Measurements from ENCODE around the gene CDS2. TPM values are rescaled to one million over a fixed set of nuclear protein-coding genes. Genes with fewer than 3 reads are reported as not detected.

Gene CDS2
- total RNA-seq, 2 experiments from 2014 or later: 23.2 to 24.1 TPM

DNA sequence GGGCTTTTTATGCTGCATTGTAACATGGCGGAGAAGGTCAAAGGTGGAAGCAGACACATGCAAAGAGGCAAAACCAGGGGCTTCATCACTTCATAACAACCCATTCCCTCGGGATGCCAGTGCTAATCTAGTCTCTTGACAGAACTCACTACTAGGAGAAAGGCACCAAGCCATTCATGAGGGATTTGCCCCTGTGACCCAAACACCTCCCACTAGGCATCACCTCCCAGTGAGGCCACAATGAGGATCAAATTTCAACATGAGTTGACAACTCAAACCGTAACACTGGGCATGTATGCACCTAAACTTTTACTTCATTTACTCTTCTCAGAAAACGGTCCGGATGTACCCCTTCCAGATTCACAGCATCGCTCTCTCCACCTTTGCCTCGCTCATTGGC, 61.9 kb downstream of the CDS2 start:
- DNase-seq: no peak
- Mint-ChIP-seq H3K36me3 (ENCODE audit: low read depth) (peaks cover 4% of the 10 kb centered on the region), H3K4me3 (no peak overlapping the region), H3K4me1 (ENCODE audit: low read depth) (peaks cover 19% of the 10 kb centered on the region), H3K9me3 (no peaks in the 10 kb centered on the region), H3K27ac (peak overlapping the region; percentile 19), H3K27me3 (ENCODE audit: low read depth) (no peaks in the 10 kb centered on the region)
- intact Hi-C loops (cut with micrococcal nuclease): loop anchor here (2.0 kb wide), 1 partner anchor 20 kb away; no protein-coding TSS in a partner anchor
- CTCF ChIA-PET: interaction anchor here (2.4 to 11.9 kb wide), 2 partner anchors 17 to 60 kb away, joined by 9 to 180 read pairs; partner anchors contain the start of gene CDS2

DNA sequence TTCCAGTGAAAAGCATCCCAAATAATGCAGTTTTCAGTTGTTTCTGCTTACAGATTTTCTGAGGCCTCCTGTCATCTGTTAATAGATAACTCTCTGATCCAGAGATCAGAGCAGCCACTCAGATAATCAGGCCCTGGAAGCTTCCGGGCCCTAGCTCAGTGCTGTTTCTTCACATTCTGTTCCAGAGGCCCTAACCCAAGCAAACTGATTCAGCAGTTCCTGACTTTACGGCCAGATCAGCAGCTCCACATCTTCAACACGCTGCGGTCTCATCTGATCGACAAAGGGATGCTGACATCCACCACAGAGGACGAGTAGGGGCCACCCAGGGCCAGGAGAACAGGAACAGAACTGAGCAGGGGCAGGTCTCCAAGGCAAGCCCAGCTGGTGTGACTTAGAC, 63.1 kb downstream of the CDS2 start:
- CTCF ChIA-PET: interaction anchor here (0.7 to 11.9 kb wide), 7 partner anchors 9 to 285 kb away, joined by 3 to 180 read pairs (median 4); partner anchors contain the start of genes CDS2 and PCNA
- no peaks in the 10 kb centered on the region for H3K9me3 Mint-ChIP-seq
- intact Hi-C loops (cut with micrococcal nuclease): loop anchor here (2.0 kb wide), 1 partner anchor 21 kb away; no protein-coding TSS in a partner anchor
- peaks cover 19% of the 10 kb centered on the region for H3K4me1 Mint-ChIP-seq (ENCODE audit: low read depth)
- peak overlapping the region; percentile 68 for H3K27ac Mint-ChIP-seq
- H3K4me3 Mint-ChIP-seq: no peak overlapping the region
- H3K36me3 Mint-ChIP-seq (ENCODE audit: low read depth): peaks cover 4% of the 10 kb centered on the region
- DNase-seq: no peak
- no peaks in the 10 kb centered on the region for H3K27me3 Mint-ChIP-seq (ENCODE audit: low read depth)

DNA sequence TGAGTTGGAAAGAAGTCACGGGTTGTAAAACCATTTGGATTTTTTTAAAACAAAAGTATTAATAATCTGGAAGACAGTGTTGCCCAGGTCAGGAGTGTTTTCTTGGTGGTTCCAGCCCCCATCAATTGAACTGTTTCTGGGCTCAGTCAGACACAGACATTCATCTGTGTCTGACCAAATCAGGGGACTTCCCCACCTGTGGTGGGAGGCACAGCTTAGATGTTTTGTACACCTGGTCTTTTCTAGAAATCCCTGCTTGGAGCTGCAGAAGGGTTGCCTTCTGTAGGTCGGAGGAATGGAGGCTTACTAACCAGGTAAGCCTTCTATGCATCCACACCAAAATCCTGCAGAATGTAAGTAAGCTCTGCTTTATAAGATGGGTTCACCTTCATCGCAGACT, 63.6 kb downstream of the CDS2 start:
- intact Hi-C loops (cut with micrococcal nuclease): no loop called here
- Mint-ChIP-seq H3K36me3 (ENCODE audit: low read depth) (peaks cover 4% of the 10 kb centered on the region), H3K9me3 (no peaks in the 10 kb centered on the region), H3K27ac (no peak overlapping the region), H3K4me3 (no peak overlapping the region), H3K27me3 (ENCODE audit: low read depth) (no peaks in the 10 kb centered on the region), H3K4me1 (ENCODE audit: low read depth) (peaks cover 19% of the 10 kb centered on the region)
- DNase-seq: no peak
- CTCF ChIA-PET: interaction anchor here (0.7 to 11.9 kb wide), 6 partner anchors 10 to 285 kb away, joined by 3 to 180 read pairs (median 4); partner anchors contain the start of genes CDS2 and PCNA

DNA sequence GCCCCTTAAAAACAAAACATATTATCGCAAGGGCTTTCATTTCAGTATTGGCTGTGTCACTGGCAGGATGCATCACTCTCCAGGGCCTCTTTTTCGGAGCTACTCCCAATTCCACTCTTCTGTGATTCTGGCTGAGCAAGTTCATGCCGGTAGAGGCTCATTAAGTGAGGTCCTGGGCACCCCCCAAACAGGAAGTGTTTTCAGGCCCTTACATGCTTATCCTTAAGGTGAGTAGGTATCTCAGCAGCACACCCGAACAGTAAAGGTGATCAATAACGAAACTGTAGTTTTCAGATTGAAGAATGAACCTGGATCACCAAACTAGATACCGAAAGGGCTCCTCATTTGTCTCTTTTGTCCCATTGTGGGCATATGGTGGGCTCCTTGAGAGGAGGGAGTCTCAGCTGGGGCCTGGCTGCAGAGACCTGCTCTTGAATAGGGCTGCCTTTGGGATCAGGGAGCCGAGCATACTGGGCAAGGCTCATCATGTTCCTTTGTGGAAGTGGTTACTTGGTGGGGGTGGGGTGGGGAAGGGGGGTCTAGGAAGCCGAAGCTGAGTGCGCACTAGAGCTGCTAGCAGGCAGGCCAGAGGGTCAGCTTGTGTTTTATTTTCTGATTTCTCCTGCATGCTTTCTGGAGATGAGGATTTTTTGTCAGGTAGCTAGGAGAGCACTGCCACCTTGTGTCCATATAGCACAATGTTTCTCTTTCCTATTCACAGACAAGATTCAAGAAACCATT, 65.2 kb downstream of the CDS2 start:
- no peaks in the 10 kb centered on the region for H3K27me3 Mint-ChIP-seq (ENCODE audit: low read depth)
- intact Hi-C loops (cut with micrococcal nuclease): loop anchor here (1.0 to 2.0 kb wide), 4 partner anchors 31 to 136 kb away; no protein-coding TSS in a partner anchor
- peaks cover 19% of the 10 kb centered on the region for H3K4me1 Mint-ChIP-seq (ENCODE audit: low read depth)
- no peaks in the 10 kb centered on the region for H3K36me3 Mint-ChIP-seq (ENCODE audit: low read depth)
- H3K27ac Mint-ChIP-seq: peak overlapping the region; percentile 78
- H3K4me3 Mint-ChIP-seq: no peak overlapping the region
- H3K9me3 Mint-ChIP-seq: no peaks in the 10 kb centered on the region
- CTCF ChIA-PET: interaction anchor here (0.5 to 11.9 kb wide), 25 partner anchors 10 to 598 kb away, joined by 3 to 180 read pairs (median 4); partner anchors contain the start of genes CDS2 and PCNA
- DNase-seq: peak; percentile 67

DNA sequence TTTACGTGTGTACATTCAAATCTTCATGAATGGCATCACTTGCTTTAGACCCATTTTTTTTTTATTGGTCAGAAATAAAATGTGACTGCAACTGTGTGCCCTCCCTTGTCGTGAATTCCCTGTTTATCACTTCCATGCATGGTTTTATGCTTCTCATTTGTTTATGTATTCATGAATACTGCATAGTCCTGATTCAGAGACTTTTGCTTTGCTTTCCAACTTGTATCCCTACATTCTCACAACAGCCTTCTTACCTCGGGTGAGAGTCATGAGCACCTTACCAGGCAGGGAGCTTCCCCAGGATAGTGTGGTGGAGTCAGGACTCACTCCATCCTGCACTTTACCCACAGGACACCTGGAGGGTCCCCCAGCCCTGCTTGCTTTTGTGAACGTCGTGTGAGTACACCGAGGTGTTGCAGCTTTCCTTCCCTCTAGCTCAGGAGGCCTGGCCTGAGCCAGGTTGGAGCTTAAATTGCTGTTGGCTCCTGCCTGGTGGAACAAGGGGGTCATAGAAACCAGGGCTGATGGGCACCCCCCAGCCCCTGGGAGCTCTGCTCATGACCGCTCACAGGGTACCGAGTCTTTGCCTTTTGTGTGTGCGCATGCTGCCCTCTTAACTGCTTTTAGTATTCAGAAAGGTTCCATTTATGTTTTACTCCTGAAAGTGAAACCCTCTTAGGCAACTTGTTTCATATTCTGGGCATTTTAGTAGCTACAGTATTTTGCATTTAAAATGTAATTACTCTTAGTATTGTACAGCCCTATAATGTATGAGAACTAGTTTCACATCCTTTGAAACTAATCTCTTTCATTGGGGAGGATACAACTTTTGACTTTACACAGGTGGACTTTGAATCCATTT, 66.0 kb downstream of the CDS2 start:
- no peaks in the 10 kb centered on the region for H3K9me3 Mint-ChIP-seq
- H3K27me3 Mint-ChIP-seq (ENCODE audit: low read depth): no peaks in the 10 kb centered on the region
- H3K36me3 Mint-ChIP-seq (ENCODE audit: low read depth): no peaks in the 10 kb centered on the region
- peaks cover 19% of the 10 kb centered on the region for H3K4me1 Mint-ChIP-seq (ENCODE audit: low read depth)
- CTCF ChIA-PET: interaction anchor here (0.5 to 11.9 kb wide), 28 partner anchors 10 to 597 kb away, joined by 3 to 180 read pairs (median 4); partner anchors contain the start of genes CDS2 and PCNA
- peak overlapping the region; percentile 78 for H3K27ac Mint-ChIP-seq
- H3K4me3 Mint-ChIP-seq: no peak overlapping the region
- intact Hi-C loops (cut with micrococcal nuclease): loop anchor here (1.0 to 2.0 kb wide), 4 partner anchors 30 to 136 kb away; no protein-coding TSS in a partner anchor
- no peak for DNase-seq

DNA sequence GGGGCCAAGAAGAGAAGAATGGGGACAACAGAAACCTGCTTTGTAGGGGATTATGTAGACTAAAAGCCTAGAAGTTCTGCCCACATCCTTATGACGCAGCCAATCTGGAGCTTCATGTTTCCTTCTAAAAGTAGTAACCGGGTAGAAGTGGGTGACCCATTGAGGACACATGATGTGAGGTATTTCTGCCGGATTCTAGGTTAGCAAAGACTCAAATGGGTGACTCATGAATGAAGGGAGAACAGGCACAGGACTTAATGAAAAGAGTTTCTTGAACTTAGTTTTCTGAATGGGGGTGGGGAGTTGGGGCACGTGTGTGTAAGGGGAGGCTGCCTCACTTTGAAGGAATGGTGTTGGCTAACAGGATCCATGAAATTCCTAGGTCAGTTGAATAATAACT, 68.8 kb downstream of the CDS2 start:
- Mint-ChIP-seq H3K9me3 (no peaks in the 10 kb centered on the region), H3K27ac (no peak overlapping the region), H3K36me3 (ENCODE audit: low read depth) (peaks cover 7% of the 10 kb centered on the region), H3K4me1 (ENCODE audit: low read depth) (peaks cover 19% of the 10 kb centered on the region), H3K4me3 (no peak overlapping the region), H3K27me3 (ENCODE audit: low read depth) (no peaks in the 10 kb centered on the region)
- no peak for DNase-seq
- CTCF ChIA-PET: interaction anchor here (0.6 to 1.5 kb wide), 3 partner anchors 16 to 69 kb away, joined by 3 to 6 read pairs (median 4); partner anchors contain the start of gene CDS2
- intact Hi-C loops (cut with micrococcal nuclease): no loop called here

DNA sequence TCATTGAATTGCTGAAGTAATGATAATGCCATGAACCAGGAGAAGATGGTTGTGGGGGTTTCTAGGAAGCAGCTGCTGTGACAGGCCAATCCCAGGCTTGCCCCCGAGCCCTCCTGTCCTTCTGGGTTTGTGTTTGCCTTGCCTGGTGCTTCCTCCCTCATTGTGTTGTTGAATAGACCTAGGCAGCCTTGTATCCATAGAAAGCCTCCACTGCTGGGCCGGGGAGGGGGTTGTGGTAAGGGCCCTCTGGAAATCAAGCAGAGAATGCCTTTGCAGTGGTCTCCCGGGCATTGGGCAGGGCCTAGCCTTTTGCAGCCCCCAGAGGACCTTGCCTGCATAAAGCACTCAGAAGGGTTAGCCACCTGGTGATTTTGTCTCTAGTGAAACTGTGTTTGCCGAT, 69.3 kb downstream of the CDS2 start:
- no peaks in the 10 kb centered on the region for H3K9me3 Mint-ChIP-seq
- no peaks in the 10 kb centered on the region for H3K27me3 Mint-ChIP-seq (ENCODE audit: low read depth)
- no peak overlapping the region for H3K27ac Mint-ChIP-seq
- DNase-seq: no peak
- intact Hi-C loops (cut with micrococcal nuclease): no loop called here
- H3K4me3 Mint-ChIP-seq: no peak overlapping the region
- peaks cover 16% of the 10 kb centered on the region for H3K4me1 Mint-ChIP-seq (ENCODE audit: low read depth)
- CTCF ChIA-PET: interaction anchor here (0.6 to 1.5 kb wide), 2 partner anchors 17 to 70 kb away, joined by 4 to 6 read pairs; partner anchors contain the start of gene CDS2
- peaks cover 7% of the 10 kb centered on the region for H3K36me3 Mint-ChIP-seq (ENCODE audit: low read depth)

DNA sequence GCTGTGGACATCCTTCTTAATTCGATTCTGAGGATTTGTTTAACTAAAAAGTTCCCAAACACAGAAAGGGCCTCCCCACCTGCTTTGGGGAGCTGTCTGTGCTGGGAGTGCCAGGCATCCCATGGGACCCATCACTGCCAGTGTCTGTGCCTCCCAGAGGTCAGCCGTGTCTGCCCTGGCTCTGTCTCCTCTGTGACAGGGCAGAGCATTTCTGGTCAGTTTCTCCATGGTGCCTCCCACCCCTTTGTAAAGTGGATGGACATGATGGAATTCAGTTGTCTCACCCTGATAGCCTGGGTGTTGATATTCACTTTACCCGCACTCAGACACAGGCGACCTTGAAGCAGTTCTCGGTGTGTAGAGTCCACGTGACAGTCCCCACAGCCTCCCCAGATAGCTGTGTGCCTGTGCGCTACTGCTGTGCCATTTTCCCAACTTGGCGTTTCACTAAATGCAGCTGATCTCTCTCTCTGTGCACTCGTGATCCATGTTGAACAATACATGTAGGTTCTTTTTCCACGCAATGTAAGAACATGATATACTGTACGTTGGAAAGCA, 70.5 kb downstream of the CDS2 start:
- Mint-ChIP-seq H3K36me3 (ENCODE audit: low read depth) (peaks cover 7% of the 10 kb centered on the region), H3K4me3 (no peak overlapping the region), H3K27ac (no peak overlapping the region), H3K9me3 (no peaks in the 10 kb centered on the region), H3K27me3 (ENCODE audit: low read depth) (no peaks in the 10 kb centered on the region), H3K4me1 (ENCODE audit: low read depth) (peaks cover 6% of the 10 kb centered on the region)
- intact Hi-C loops (cut with micrococcal nuclease): no loop called here
- DNase-seq: no peak
- CTCF ChIA-PET: no interaction called here

DNA sequence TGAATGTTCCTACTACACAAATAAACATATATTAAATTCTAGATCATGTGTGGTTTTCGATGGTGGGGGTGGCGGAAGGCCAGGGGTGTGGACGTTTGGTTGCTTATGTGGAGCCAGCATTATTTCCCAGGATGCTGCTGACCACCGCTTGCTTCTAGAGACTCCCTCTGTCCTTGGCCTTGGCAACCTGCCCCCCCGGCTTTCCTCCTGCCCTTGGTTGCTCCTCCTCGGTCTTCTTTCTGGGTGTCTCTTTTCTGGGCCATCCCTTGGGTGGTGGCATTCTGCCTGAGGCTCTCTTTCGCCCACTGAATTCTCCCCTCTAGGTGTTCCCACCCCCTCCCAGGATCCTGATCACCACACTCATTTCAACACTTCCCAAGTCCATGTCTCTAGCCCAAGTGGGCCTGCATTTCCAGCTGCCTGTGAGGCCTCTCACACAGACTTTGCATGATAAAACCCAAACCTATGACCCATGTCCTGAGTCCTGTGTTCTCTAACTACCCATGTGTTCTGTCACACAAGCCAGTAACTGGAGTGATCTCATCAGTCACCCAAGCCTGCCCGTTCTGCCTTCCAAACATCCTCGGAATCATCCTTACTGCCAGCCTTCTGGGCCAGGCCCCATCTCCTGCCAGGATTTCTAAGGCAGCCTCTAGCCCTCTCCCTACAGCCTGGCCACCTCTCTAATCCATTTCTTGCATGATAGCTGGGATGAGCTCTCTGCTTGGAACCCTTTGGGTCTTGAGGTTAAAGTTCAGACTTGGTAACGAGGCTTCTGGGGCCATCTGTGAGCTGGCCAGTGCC, 71.2 kb downstream of the CDS2 start:
- no peak for DNase-seq
- Mint-ChIP-seq H3K9me3 (no peaks in the 10 kb centered on the region), H3K36me3 (ENCODE audit: low read depth) (peaks cover 7% of the 10 kb centered on the region), H3K4me3 (no peak overlapping the region), H3K27me3 (ENCODE audit: low read depth) (no peaks in the 10 kb centered on the region), H3K27ac (no peak overlapping the region), H3K4me1 (ENCODE audit: low read depth) (peaks cover under 1% of the 10 kb centered on the region)
- CTCF ChIA-PET: interaction anchor here (0.6 kb wide), 1 partner anchor 248 kb away, joined by 3 read pairs; no protein-coding TSS in a partner anchor
- intact Hi-C loops (cut with micrococcal nuclease): no loop called here

DNA sequence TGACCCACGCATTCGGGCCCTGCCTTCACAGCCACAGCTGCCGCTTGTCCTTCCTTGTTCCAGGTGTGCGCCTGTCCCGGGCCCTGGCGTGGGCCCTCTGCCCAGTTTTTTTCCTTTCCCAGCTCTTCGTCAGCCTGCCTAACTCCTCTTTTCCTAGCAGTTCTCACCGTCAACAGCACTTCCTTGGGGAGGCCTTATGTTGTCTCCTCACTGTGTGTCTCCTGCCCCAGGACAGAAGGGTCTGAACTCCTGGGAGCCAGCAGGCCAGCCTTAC, 71.8 kb downstream of the CDS2 start:
- Mint-ChIP-seq H3K27me3 (ENCODE audit: low read depth) (no peaks in the 10 kb centered on the region), H3K4me1 (ENCODE audit: low read depth) (no peaks in the 10 kb centered on the region), H3K27ac (no peak overlapping the region), H3K36me3 (ENCODE audit: low read depth) (peaks cover 7% of the 10 kb centered on the region), H3K9me3 (no peaks in the 10 kb centered on the region), H3K4me3 (no peak overlapping the region)
- CTCF ChIA-PET: interaction anchor here (0.6 kb wide), 1 partner anchor 248 kb away, joined by 3 read pairs; no protein-coding TSS in a partner anchor
- DNase-seq: no peak
- intact Hi-C loops (cut with micrococcal nuclease): no loop called here

DNA sequence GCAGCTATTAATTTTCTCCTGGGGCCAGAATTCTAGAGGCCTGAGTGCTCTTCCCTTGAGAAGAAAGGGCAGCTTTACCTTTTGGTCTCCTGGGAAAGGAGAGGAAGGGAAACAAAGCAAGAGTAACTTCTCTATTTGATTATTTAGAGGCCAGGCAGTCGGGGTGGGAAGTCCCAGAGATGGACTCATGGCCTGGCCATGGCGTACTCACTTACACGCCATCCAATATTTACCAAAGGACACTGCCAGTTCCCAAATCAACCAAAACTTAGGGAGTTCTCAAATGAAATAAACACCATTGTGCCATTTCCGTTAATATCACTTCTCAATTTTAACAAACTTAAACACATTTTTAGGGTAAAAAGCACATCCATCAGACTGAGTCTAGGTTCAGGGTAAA, 76.6 kb downstream of the CDS2 start:
- Mint-ChIP-seq H3K9me3 (no peaks in the 10 kb centered on the region), H3K36me3 (ENCODE audit: low read depth) (peaks cover 5% of the 10 kb centered on the region), H3K27ac (no peak overlapping the region), H3K4me1 (ENCODE audit: low read depth) (peaks cover 2% of the 10 kb centered on the region), H3K27me3 (ENCODE audit: low read depth) (no peaks in the 10 kb centered on the region), H3K4me3 (no peak overlapping the region)
- no peak for DNase-seq
- CTCF ChIA-PET: interaction anchor here (0.6 to 5.4 kb wide), 4 partner anchors 11 to 562 kb away, joined by 3 to 58 read pairs (median 31); no protein-coding TSS in a partner anchor
- intact Hi-C loops (cut with micrococcal nuclease): no loop called here

Data from activated naive CD4-positive, alpha-beta T cell treated with anti-CD3 and anti-CD28 coated beads for 36 hours (primary cell).